ENCODE measurements around the gene LPP. TPM values are rescaled to one million over a fixed set of nuclear protein-coding genes. Genes with fewer than 3 reads are reported as not detected.

The LPP gene
- total RNA-seq, 6 experiments from 2014 or later, result 84.1 to 121 (median 102) TPM

- Mint-ChIP-seq H3K9me3 (no peaks in the 10 kb centered on the region), H3K4me3 (peak overlapping the region; percentile 48), H3K36me3 (ENCODE audit: low read depth) (0 out of 2 replicates have a peak, but pooled peaks cover 6% of the 10 kb centered on the region), H3K4me1 (ENCODE audit: low read depth) (peaks cover 37% of the 10 kb centered on the region), H3K27ac (peak overlapping the region; percentile 85), H3K27me3 (ENCODE audit: insufficient read depth) (no peaks in the 10 kb centered on the region)
- TF ChIP-seq, protein P1, sequence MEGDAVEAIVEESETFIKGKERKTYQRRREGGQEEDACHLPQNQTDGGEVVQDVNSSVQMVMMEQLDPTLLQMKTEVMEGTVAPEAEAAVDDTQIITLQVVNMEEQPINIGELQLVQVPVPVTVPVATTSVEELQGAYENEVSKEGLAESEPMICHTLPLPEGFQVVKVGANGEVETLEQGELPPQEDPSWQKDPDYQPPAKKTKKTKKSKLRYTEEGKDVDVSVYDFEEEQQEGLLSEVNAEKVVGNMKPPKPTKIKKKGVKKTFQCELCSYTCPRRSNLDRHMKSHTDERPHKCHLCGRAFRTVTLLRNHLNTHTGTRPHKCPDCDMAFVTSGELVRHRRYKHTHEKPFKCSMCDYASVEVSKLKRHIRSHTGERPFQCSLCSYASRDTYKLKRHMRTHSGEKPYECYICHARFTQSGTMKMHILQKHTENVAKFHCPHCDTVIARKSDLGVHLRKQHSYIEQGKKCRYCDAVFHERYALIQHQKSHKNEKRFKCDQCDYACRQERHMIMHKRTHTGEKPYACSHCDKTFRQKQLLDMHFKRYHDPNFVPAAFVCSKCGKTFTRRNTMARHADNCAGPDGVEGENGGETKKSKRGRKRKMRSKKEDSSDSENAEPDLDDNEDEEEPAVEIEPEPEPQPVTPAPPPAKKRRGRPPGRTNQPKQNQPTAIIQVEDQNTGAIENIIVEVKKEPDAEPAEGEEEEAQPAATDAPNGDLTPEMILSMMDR (IDR thresholded peaks at IDR 0.05), result no peak
- DNase-seq, result peak; percentile 6
Measured at GRCh38 chr3:188853856-188854771, 700.2 kb downstream of the LPP start.

- Mint-ChIP-seq H3K27ac (peak overlapping the region; percentile 85), H3K4me3 (peak overlapping the region; percentile 23; the same call in 1 of the 2 replicates), H3K36me3 (ENCODE audit: low read depth) (0 out of 2 replicates have a peak, but pooled peaks cover 6% of the 10 kb centered on the region), H3K9me3 (no peaks in the 10 kb centered on the region), H3K4me1 (ENCODE audit: low read depth) (peaks cover 43% of the 10 kb centered on the region), H3K27me3 (ENCODE audit: insufficient read depth) (no peaks in the 10 kb centered on the region)
- DNase-seq, result peak; percentile 71
- TF ChIP-seq, protein P1 (IDR thresholded peaks at IDR 0.05), result no peak
Measured at GRCh38 chr3:188854772-188855149, 700.8 kb downstream of the LPP start.

- TF ChIP-seq, protein P1 (IDR thresholded peaks at IDR 0.05), result no peak
- Mint-ChIP-seq H3K27me3 (ENCODE audit: insufficient read depth) (no peaks in the 10 kb centered on the region), H3K9me3 (no peaks in the 10 kb centered on the region), H3K27ac (peak overlapping the region; percentile 85), H3K4me1 (ENCODE audit: low read depth) (peaks cover 50% of the 10 kb centered on the region), H3K36me3 (ENCODE audit: low read depth) (0 out of 2 replicates have a peak, but pooled peaks cover 6% of the 10 kb centered on the region), H3K4me3 (peak overlapping the region; percentile 6)
- no peak for DNase-seq
Measured at GRCh38 chr3:188855675-188856074, 701.7 kb downstream of the LPP start.

DNA sequence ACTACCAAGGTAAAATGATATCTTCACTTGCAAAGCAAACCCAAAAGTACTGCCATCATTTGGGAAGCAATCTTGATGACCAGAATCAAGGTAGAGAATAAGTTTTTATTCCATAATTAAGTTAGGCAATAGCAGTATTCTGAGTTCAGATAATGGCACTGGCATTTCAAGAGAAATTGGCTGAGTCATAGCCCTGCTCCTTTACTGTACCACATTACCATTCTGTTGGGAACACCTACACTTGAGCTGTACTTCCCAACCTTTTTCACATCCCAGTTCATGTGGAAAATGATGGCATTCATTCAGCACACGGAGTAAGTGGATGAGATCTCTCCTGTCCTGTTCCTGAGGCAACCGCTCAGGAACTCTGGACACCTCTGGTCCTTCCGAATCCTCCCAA is 706.2 kb downstream of the LPP start:
- DNase-seq, result peak; percentile 19
- Mint-ChIP-seq H3K4me3 (no peak overlapping the region), H3K36me3 (ENCODE audit: low read depth) (no peaks in the 10 kb centered on the region), H3K27ac (no peak overlapping the region), H3K27me3 (ENCODE audit: insufficient read depth) (no peaks in the 10 kb centered on the region), H3K4me1 (ENCODE audit: low read depth) (peaks cover 59% of the 10 kb centered on the region), H3K9me3 (no peaks in the 10 kb centered on the region)
- TF ChIP-seq, protein P1 (IDR thresholded peaks at IDR 0.05), result no peak

GRCh38 chr3:188861842-188862744 is 708.1 kb downstream of the LPP start:
- H3K27ac Mint-ChIP-seq, result peak overlapping the region; percentile 18; the same call in 1 of the 2 replicates
- H3K27me3 Mint-ChIP-seq (ENCODE audit: insufficient read depth), result no peaks in the 10 kb centered on the region
- no peak overlapping the region for H3K4me3 Mint-ChIP-seq
- no peak for DNase-seq
- H3K4me1 Mint-ChIP-seq (ENCODE audit: low read depth), result peaks cover 44% of the 10 kb centered on the region
- TF ChIP-seq, protein P1 (IDR thresholded peaks at IDR 0.05), result no peak
- peaks cover 11% of the 10 kb centered on the region; the same call in 1 of the 2 replicates for H3K36me3 Mint-ChIP-seq (ENCODE audit: low read depth)
- H3K9me3 Mint-ChIP-seq, result no peaks in the 10 kb centered on the region

Data from HFFc6 (cell line).